GM21723 (cell line): ENCODE results near the gene C1orf210.

Experiments used
- ATAC-seq: cut with Tn5 transposase; IDR thresholded peaks from one replicate; pipeline ENCODE4 v1.9.1; 2021; ENCODE audit warnings: mild to moderate bottlenecking, moderate library complexity; ENCODE audit not compliant: unreplicated experiment

Gene C1orf210

GRCh38 chr1:43253876-43254275 lies 31.5 kb downstream of the C1orf210 start:
- no peak for ATAC-seq

- no peak for ATAC-seq
These were observed 32.2 kb downstream of the C1orf210 start for GRCh38 chr1:43253173-43253572.

- ATAC-seq: no peak
These were observed 33.2 kb downstream of the C1orf210 start for GRCh38 chr1:43252225-43252624.

GRCh38 chr1:43251024-43251423 lies 34.4 kb downstream of the C1orf210 start:
- no peak for ATAC-seq

GRCh38 chr1:43250351-43250761 lies 35.0 kb downstream of the C1orf210 start:
- no peak for ATAC-seq

- ATAC-seq: no peak
These were observed 38.0 kb downstream of the C1orf210 start for GRCh38 chr1:43247256-43247921.

- no peak for ATAC-seq
These were observed 38.7 kb downstream of the C1orf210 start for GRCh38 chr1:43246466-43247213.

GRCh38 chr1:43243299-43243698 lies 42.1 kb downstream of the C1orf210 start:
- ATAC-seq: no peak

GRCh38 chr1:43241413-43241836 lies 44.0 kb downstream of the C1orf210 start:
- ATAC-seq: no peak

- peak; percentile 84 for ATAC-seq
These were observed 45.9 kb downstream of the C1orf210 start for GRCh38 chr1:43239484-43239883.

- ATAC-seq: peak; percentile 9
These were observed 46.4 kb downstream of the C1orf210 start for GRCh38 chr1:43238991-43239469.

- no peak for ATAC-seq
These were observed 47.3 kb downstream of the C1orf210 start for GRCh38 chr1:43238085-43238484.

GRCh38 chr1:43237121-43237520 lies 48.3 kb downstream of the C1orf210 start:
- ATAC-seq: no peak

GRCh38 chr1:43235451-43236121 lies 49.8 kb downstream of the C1orf210 start:
- ATAC-seq: no peak

GRCh38 chr1:43235040-43235439 lies 50.3 kb downstream of the C1orf210 start:
- ATAC-seq: no peak

GRCh38 chr1:43234267-43234666 lies 51.1 kb downstream of the C1orf210 start:
- ATAC-seq: no peak

- no peak for ATAC-seq
These were observed 51.8 kb downstream of the C1orf210 start for GRCh38 chr1:43233631-43234030.

GRCh38 chr1:43232482-43232881 lies 52.9 kb downstream of the C1orf210 start:
- ATAC-seq: no peak

- ATAC-seq: no peak
These were observed 53.3 kb downstream of the C1orf210 start for GRCh38 chr1:43232074-43232473.
